Sigmoid colon (tissue), 7 donors: ENCODE data around the gene ANGEL2. TPM values are rescaled to one million over a fixed set of nuclear protein-coding genes. Genes with fewer than 3 reads are reported as not detected.

Source experiments
- DNase-seq: peaks from one replicate; pipeline ENCODE4 v3.0.0-alpha.2; 2019
- H3K27ac ChIP-seq, 4 donors: fragments of 200-600 bp; sonication (generic); one replicate each; pipeline ENCODE4 v1.5.1; 2016 to 2019; ENCODE audit warnings: mild to moderate bottlenecking in 1 of 4
- H3K27me3 ChIP-seq, 3 donors: fragments of 200-600 bp; sonication (generic); one replicate each; pipeline ENCODE4 v1.5.1; 2019; ENCODE audit warnings: mild to moderate bottlenecking in 1 of 3
- H3K36me3 ChIP-seq, 4 donors: fragments of 200-600 bp; sonication (generic); one replicate each; pipeline ENCODE4 v1.5.1; 2016 to 2019
- H3K4me1 ChIP-seq, 4 donors: fragments of 200-600 bp; sonication (generic); one replicate each; pipeline ENCODE4 v1.5.1; 2017 to 2019
- H3K4me3 ChIP-seq, 4 donors: fragments of 200-600 bp; sonication (generic); one replicate each; pipeline ENCODE4 v1.5.1; 2017 to 2019; ENCODE audit warnings: mild to moderate bottlenecking in 2 of 4, moderate library complexity in 1 of 4
- H3K9me3 ChIP-seq, 4 donors: fragments of 200-600 bp in 3 of 4; sonication (generic) in 3 of 4; one replicate each; pipeline versions ENCODE4 v1.5.1 to v1.6.1; 2013 to 2019
- EP300 ChIP-seq, 4 donors: sonication (generic); formaldehyde crosslinking; IDR thresholded peaks; one replicate each; pipeline ENCODE4 v1.6.1; 2017; ENCODE audit warnings: antibody characterized with exemption in 4 of 4
- POLR2A ChIP-seq, 2 donors: fragments of 450-650 bp; IDR thresholded peaks; one replicate each; pipeline ENCODE4 v1.6.1; 2016; ENCODE audit warnings: antibody characterized with exemption in 2 of 2, mild to moderate bottlenecking in 2 of 2, moderate library complexity in 2 of 2
- POLR2AphosphoS5 ChIP-seq, 4 donors: sonication (generic); formaldehyde crosslinking; IDR thresholded peaks; one replicate each; pipeline ENCODE4 v1.6.1; 2017; ENCODE audit warnings: antibody characterized with exemption in 4 of 4
- WGBS, 2 donors: extraction: QIAGEN DNeasy Blood & Tissue Kit; methylation state at CpG; one replicate each; pipeline ENCODE4 v1.1.7; 2013; 5-methylcytosine and 5-hydroxymethylcytosine counted together
- intact Hi-C: fragments of 100-400 bp; cut with DNase I; formaldehyde crosslinking; loops from one replicate; pipeline ENCODE4 v1.15.1; 2023
- polyA plus RNA-seq, 3 donors: library from polyadenylated mRNA; stranded (reverse); fragments of 200-250 nt; gene quantifications; one replicate each; pipeline ENCODE4 v1.2.3, GENCODE V29; 2013
- total RNA-seq, 4 donors: library from RNA; depleted of rRNA; stranded (reverse); fragments of >200 nt; gene quantifications; one replicate each; pipeline ENCODE4 v1.1.0, GENCODE V29; 2016
- TF ChIP-seq, protein P1 (sequence below), 4 experiments: fragments of 450-650 bp in 3 of 4; fragments of 200-600 bp in 1 of 4; IDR thresholded peaks; one replicate each; pipeline ENCODE4 v1.5.1; 2016 to 2019; ENCODE audit warnings: antibody characterized with exemption in 4 of 4, mild to moderate bottlenecking in 3 of 4, moderate library complexity in 2 of 4
- donor health status: healthy with polysubstance abuse.
- donor health status: Bipolar disorder and iron deficiency.
- donor health status: healthy.

Gene ANGEL2
- total and polyA plus RNA-seq, 7 donors, result 10.8 to 57.8 (median 37.9) TPM

DNA sequence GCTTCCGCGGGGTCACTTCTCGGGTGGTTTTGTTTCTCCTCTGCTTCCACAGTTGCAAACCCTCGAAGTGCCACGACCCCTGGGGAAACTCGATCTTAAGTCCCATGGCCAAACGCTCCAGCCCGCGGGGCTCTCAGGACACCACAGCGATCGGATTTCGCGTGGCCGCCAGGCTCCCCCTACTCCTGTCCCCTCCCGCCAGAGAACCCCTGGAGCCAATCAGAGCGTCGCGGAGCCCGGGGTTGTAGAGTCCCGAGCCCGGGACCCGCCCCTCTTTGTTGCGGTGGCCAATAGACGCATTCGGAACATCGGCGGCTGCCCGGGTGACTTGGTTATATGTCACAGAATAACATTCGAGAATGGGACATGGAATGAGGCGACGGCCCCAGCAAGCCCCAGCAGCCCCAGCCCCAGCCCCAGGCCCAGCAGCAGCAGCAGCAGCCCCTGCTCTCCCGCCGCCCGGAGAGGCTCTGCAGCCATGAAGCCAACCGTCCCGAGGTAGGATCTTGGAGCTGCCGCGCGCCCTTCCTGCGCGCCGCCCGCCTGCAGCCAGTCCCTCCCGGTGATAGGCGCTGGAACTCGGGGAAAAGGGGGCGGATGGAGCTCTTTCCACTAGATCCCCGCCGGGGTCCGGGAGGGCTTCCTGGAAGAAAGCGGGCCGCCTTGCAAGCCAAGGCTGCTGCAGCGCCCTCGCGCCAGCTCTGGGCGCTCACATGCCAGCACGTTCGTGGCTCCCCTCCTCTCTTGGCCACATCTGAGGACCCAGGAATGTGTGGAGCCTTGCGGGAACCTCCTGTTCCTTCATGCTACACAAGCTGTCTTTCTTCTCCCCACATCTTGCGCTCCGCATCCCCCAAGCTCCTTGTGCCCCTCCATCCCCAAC lies 65.2 kb downstream of the ANGEL2 start, which contains the start of gene VASH2:
Gene VASH2 (plus strand): TSS at position 299 of the 883 bp plus-strand sequence. CDS start 1,002 bp downstream, outside the sequence.
- H3K27me3 ChIP-seq, result peaks cover 0 to 28% (median 12%) of the 10 kb centered on the region in 3 donors
- H3K9me3 ChIP-seq, result no peaks in the 10 kb centered on the region
- peak within 1 kb of the TSS; percentile 28 to 59 (median 48) for H3K4me3 ChIP-seq
- DNase-seq, result peak; percentile 92
- intact Hi-C loops, result no loop called here
- peak within 1 kb of the TSS in 3 of 4 donors; percentile 20 to 51 (median 45) for H3K27ac ChIP-seq
- peaks cover 0 to 23% (median 19%) of the 10 kb centered on the region in 4 donors for H3K4me1 ChIP-seq
- no peak for TF ChIP-seq POLR2A (IDR thresholded peaks at IDR 0.05)
- peak in 1 of 4 donors; percentile 33 for TF ChIP-seq POLR2AphosphoS5 (IDR thresholded peaks at IDR 0.05)
- no peaks in the 10 kb centered on the region for H3K36me3 ChIP-seq
- WGBS, 2 donors, result 1% methylated on average over 61 of the region's 61 CpGs

DNA sequence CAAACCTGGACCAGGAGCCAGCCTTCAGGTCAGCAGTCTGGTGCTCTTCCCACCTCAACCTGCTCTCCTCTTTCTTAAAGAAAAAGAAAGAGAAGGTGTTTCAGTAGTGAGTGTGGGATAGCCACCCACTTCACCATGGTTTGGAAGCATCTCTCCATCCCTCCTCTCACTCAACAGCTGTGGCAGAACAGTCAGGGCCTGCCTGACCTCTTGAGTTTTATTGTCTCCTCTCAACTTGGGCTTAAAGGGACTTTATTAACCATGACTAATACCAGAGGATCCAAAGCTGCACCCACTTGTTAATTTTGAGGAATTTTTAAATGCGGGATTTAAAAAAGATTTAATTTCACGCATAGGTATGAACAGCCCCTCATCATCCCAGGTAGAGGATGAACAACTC lies 65.9 kb downstream of the ANGEL2 start:
- Histone ChIP-seq H3K9me3 (no peaks in the 10 kb centered on the region), H3K36me3 (no peaks in the 10 kb centered on the region), H3K4me3 (peak overlapping the region in 3 of 4 donors; percentile 40 to 59 (median 56)), H3K4me1 (peaks cover 0 to 23% (median 19%) of the 10 kb centered on the region in 4 donors), H3K27me3 (peaks cover 0 to 28% (median 12%) of the 10 kb centered on the region in 3 donors), H3K27ac (no peak overlapping the region)
- no peak for DNase-seq
- TF ChIP-seq, protein P1, sequence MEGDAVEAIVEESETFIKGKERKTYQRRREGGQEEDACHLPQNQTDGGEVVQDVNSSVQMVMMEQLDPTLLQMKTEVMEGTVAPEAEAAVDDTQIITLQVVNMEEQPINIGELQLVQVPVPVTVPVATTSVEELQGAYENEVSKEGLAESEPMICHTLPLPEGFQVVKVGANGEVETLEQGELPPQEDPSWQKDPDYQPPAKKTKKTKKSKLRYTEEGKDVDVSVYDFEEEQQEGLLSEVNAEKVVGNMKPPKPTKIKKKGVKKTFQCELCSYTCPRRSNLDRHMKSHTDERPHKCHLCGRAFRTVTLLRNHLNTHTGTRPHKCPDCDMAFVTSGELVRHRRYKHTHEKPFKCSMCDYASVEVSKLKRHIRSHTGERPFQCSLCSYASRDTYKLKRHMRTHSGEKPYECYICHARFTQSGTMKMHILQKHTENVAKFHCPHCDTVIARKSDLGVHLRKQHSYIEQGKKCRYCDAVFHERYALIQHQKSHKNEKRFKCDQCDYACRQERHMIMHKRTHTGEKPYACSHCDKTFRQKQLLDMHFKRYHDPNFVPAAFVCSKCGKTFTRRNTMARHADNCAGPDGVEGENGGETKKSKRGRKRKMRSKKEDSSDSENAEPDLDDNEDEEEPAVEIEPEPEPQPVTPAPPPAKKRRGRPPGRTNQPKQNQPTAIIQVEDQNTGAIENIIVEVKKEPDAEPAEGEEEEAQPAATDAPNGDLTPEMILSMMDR (IDR thresholded peaks at IDR 0.05), result no peak
- TF ChIP-seq EP300 (IDR thresholded peaks at IDR 0.05) (no peak), POLR2A (IDR thresholded peaks at IDR 0.05) (no peak), POLR2AphosphoS5 (IDR thresholded peaks at IDR 0.05) (no peak)
- WGBS, 2 donors, result 33 to 40% methylated on average over 2 of the region's 2 CpGs
- intact Hi-C loops, result no loop called here

DNA sequence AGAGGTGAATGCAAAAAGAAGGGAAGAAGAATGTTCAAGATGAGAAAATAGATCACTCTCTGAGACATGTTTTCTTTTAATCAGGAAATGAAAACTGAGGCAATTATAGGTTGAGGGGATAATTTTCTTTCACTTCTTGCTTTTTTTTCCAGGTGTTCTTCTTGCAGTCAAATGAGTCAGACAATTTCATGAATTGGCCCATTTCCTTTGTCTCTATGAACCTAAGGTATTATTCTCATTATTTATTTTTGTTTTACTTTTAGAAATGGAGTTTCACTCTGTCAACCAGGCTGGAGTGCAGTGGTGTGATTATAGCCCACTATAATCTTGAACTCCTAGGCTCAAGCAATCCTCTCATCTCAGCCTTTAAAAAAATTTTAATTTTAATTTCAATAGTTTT lies 68.8 kb downstream of the ANGEL2 start:
- Histone ChIP-seq H3K27me3 (peaks cover 0 to 27% (median 9%) of the 10 kb centered on the region in 3 donors), H3K9me3 (no peaks in the 10 kb centered on the region), H3K4me1 (peaks cover 0 to 19% (median 17%) of the 10 kb centered on the region in 4 donors), H3K36me3 (no peaks in the 10 kb centered on the region), H3K27ac (no peak overlapping the region), H3K4me3 (no peak overlapping the region)
- TF ChIP-seq POLR2A (IDR thresholded peaks at IDR 0.05), result no peak
- TF ChIP-seq, protein P1 (IDR thresholded peaks at IDR 0.05), result no peak
- no peak for TF ChIP-seq EP300 (IDR thresholded peaks at IDR 0.05)
- TF ChIP-seq POLR2AphosphoS5 (IDR thresholded peaks at IDR 0.05), result no peak
- intact Hi-C loops, result no loop called here
- DNase-seq, result no peak

DNA sequence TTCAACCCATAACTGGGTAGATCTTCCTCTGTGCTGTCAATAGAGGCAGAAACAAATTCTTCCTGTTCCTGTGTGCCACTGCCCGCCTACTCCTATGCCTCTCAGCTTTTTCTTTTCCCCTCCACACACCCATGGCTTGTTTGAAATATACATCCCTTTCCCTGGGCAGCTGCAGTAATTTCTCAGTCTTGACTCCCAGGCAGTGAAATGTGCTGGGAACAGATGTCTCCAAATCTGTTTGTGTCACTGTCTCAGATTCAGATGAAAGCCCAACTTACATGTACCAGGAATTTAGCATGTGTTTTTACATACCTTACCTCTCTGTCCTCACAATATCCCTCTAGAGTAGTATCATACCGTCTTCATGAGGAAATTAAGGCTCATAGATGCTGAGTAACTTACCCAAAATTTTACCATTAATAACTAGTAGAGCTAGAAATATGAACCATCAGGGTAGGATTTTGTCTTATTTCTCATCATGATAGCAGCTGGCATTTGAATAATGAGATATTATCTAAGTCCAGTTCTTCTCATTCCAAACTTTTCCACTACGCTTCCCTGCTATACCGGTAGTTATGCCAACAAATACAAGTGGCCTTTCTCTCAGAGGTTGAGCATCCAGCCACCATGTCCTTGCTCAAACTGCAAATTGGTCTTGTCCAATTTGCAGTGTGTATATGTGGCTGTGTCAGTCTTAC lies 70.1 kb downstream of the ANGEL2 start:
- no peaks in the 10 kb centered on the region for H3K36me3 ChIP-seq
- H3K27me3 ChIP-seq, result peaks cover 0 to 15% (median 0%) of the 10 kb centered on the region in 3 donors
- H3K27ac ChIP-seq, result no peak overlapping the region
- WGBS, 2 donors, result 93 to 96% methylated on average over 4 of the region's 4 CpGs
- H3K4me3 ChIP-seq, result no peak overlapping the region
- H3K9me3 ChIP-seq, result peaks cover 0 to 4% (median 1%) of the 10 kb centered on the region in 4 donors
- no peak for DNase-seq
- intact Hi-C loops, result no loop called here
- H3K4me1 ChIP-seq, result peaks cover 0 to 8% (median 5%) of the 10 kb centered on the region in 4 donors
- no peak for TF ChIP-seq POLR2AphosphoS5 (IDR thresholded peaks at IDR 0.05)
- no peak for TF ChIP-seq EP300 (IDR thresholded peaks at IDR 0.05)
- TF ChIP-seq, protein P1 (IDR thresholded peaks at IDR 0.05), result no peak
- no peak for TF ChIP-seq POLR2A (IDR thresholded peaks at IDR 0.05)

DNA sequence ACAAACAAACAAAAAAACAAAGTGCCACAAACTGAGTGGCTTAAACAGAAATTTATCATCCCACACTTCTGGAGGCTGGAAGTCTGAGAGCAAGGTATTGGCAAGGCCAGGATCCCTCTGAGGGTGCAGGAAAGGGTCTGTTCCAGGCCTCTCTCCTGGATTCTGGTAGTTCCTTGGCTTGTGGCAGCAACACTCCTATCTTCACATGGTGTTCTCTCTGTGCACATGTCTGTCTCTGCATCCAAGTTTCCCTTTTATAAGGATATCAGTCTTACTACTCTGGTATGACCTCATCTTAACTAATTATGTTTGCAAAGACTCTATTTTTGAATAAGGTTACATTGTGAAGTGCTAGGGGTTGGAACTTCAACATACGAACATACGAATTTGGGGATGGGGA lies 70.6 kb downstream of the ANGEL2 start:
- 88 to 90% methylated on average over 2 of the region's 2 CpGs for WGBS, 2 donors
- H3K9me3 ChIP-seq, result peaks cover 0 to 8% (median 2%) of the 10 kb centered on the region in 4 donors
- intact Hi-C loops, result no loop called here

More for the DNA sequence above, 70.6 kb downstream of the ANGEL2 start:
- TF ChIP-seq EP300 (IDR thresholded peaks at IDR 0.05) (no peak), POLR2A (IDR thresholded peaks at IDR 0.05) (no peak), POLR2AphosphoS5 (IDR thresholded peaks at IDR 0.05) (no peak)
- TF ChIP-seq, protein P1 (IDR thresholded peaks at IDR 0.05), result no peak
- H3K27me3 ChIP-seq, result peaks cover 0 to 15% (median 0%) of the 10 kb centered on the region in 3 donors
- H3K4me3 ChIP-seq, result no peak overlapping the region
- H3K27ac ChIP-seq, result no peak overlapping the region
- H3K4me1 ChIP-seq, result peaks cover 0 to 4% (median 2%) of the 10 kb centered on the region in 4 donors
- no peaks in the 10 kb centered on the region for H3K36me3 ChIP-seq
- DNase-seq, result no peak
